ENCODE results near the gene ZFHX2. TPM values are rescaled to one million over a fixed set of nuclear protein-coding genes. Genes with fewer than 3 reads are reported as not detected.

The ZFHX2 gene
- total and polyA plus RNA-seq, 2 of the 4 experiments (the other 2 are of a cell fraction) = 0.18 to 0.53 TPM

GRCh38 chr14:23557946-23558345, 6.4 kb upstream of the ZFHX2 start:
- no peak for ATAC-seq (ENCODE audit: low read depth)
- peaks cover 7% of the 10 kb centered on the region for H3K4me1 ChIP-seq (ENCODE audit: control insufficient read depth, insufficient read depth, low read length)
- POLR2A ChIA-PET (ENCODE audit: unreplicated experiment) = no interaction called here
- no peak overlapping the region for H4K5ac ChIP-seq (ENCODE audit: low read depth, low read length)
- peaks cover 15 to 18% of the 10 kb centered on the region in 2 experiments for H3K79me1 ChIP-seq (ENCODE audit: low read depth in 1 of 2, low read length in 2 of 2)
- in situ Hi-C loops (cut with MboI; ENCODE audit: low sequenced_read_pairs) (loop anchor here (5.0 to 10.0 kb wide), 2 partner anchors 81 to 233 kb away; partner anchors contain the start of gene PABPN1), intact Hi-C loops (cut with micrococcal nuclease) (no loop called here), dilution Hi-C loops (cut with HindIII; ENCODE audit: low sequenced_read_pairs, unreplicated experiment) (no loop called here)
- TF ChIP-seq, protein P1, sequence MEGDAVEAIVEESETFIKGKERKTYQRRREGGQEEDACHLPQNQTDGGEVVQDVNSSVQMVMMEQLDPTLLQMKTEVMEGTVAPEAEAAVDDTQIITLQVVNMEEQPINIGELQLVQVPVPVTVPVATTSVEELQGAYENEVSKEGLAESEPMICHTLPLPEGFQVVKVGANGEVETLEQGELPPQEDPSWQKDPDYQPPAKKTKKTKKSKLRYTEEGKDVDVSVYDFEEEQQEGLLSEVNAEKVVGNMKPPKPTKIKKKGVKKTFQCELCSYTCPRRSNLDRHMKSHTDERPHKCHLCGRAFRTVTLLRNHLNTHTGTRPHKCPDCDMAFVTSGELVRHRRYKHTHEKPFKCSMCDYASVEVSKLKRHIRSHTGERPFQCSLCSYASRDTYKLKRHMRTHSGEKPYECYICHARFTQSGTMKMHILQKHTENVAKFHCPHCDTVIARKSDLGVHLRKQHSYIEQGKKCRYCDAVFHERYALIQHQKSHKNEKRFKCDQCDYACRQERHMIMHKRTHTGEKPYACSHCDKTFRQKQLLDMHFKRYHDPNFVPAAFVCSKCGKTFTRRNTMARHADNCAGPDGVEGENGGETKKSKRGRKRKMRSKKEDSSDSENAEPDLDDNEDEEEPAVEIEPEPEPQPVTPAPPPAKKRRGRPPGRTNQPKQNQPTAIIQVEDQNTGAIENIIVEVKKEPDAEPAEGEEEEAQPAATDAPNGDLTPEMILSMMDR (conservative IDR thresholded peaks at IDR 0.05; ENCODE audit: low read depth, low read length) = no peak
- no peak for TF ChIP-seq USF2 (IDR thresholded peaks at IDR 0.05; ENCODE audit: low read depth, low read length)
- TF ChIP-seq SMC3 (IDR thresholded peaks at IDR 0.05; ENCODE audit: low read depth, low read length) = no peak
- no peak for TF ChIP-seq FOS (IDR thresholded peaks at IDR 0.05; ENCODE audit: low read depth, low read length)
- TF ChIP-seq MAZ (IDR thresholded peaks at IDR 0.05; ENCODE audit: borderline replicate concordance, low read depth, low read length) = no peak
- no peak for TF ChIP-seq RCOR1 (IDR thresholded peaks at IDR 0.05; ENCODE audit: insufficient replicate concordance, low read length)
- TF ChIP-seq BHLHE40 (IDR thresholded peaks at IDR 0.05; ENCODE audit: low read depth, low read length) = no peak
- TF ChIP-seq MAFK (IDR thresholded peaks at IDR 0.05; ENCODE audit: low read depth, low read length) = no peak
- TF ChIP-seq, protein P2, sequence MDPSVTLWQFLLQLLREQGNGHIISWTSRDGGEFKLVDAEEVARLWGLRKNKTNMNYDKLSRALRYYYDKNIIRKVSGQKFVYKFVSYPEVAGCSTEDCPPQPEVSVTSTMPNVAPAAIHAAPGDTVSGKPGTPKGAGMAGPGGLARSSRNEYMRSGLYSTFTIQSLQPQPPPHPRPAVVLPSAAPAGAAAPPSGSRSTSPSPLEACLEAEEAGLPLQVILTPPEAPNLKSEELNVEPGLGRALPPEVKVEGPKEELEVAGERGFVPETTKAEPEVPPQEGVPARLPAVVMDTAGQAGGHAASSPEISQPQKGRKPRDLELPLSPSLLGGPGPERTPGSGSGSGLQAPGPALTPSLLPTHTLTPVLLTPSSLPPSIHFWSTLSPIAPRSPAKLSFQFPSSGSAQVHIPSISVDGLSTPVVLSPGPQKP (IDR thresholded peaks at IDR 0.05; ENCODE audit: borderline replicate concordance, low read depth, low read length) = no peak
- TF ChIP-seq NFE2L2 (IDR thresholded peaks at IDR 0.05; ENCODE audit: low read depth, low read length) = no peak
- no peak for TF ChIP-seq CEBPB (IDR thresholded peaks at IDR 0.05; ENCODE audit: low read depth, low read length)
- no peak overlapping the region for H3K23ac ChIP-seq (ENCODE audit: low read depth, low read length)
- no peak overlapping the region for H2AK9ac ChIP-seq (replicated peaks; ENCODE audit: low read depth, low read length, poor library complexity)
- no peaks in the 10 kb centered on the region for H4K20me1 ChIP-seq (ENCODE audit: insufficient read depth, low read length)
- H3K18ac ChIP-seq (ENCODE audit: low read depth, low read length) = no peak overlapping the region
- no peak overlapping the region for H2BK20ac ChIP-seq (ENCODE audit: low read depth, low read length)
- H2BK120ac ChIP-seq (ENCODE audit: low read depth, low read length) = no peak overlapping the region
- no peak overlapping the region for H3K27ac ChIP-seq (ENCODE audit: insufficient read depth, low read length)
- no peak overlapping the region for H4K91ac ChIP-seq (ENCODE audit: insufficient read depth, low read depth, low read length)
- no peak overlapping the region for H3K4me3 ChIP-seq (ENCODE audit: insufficient read depth, low read depth, low read length)
- no peak overlapping the region for H3K9ac ChIP-seq (ENCODE audit: low read depth, low read length)
- no peaks in the 10 kb centered on the region for H3K9me3 ChIP-seq (ENCODE audit: control insufficient read depth, insufficient read depth, low read length)
- no peak overlapping the region for H2BK5ac ChIP-seq (ENCODE audit: low read depth, low read length, poor library complexity, severe bottlenecking)
- H3K4me2 ChIP-seq (ENCODE audit: low read depth, low read length) = no peak overlapping the region
- no TSS peak for BruUV-seq (replicated peaks)
- no peak overlapping the region for H4K8ac ChIP-seq (ENCODE audit: low read depth in 2 of 2, low read length in 2 of 2)
- no peaks in the 10 kb centered on the region for H3K27me3 ChIP-seq (ENCODE audit: control insufficient read depth, insufficient read depth, low read length)
- H3K14ac ChIP-seq (replicated peaks; ENCODE audit: low read depth, low read length) = no peak overlapping the region
- H2AK5ac ChIP-seq (ENCODE audit: low read depth, low read length) = no peak overlapping the region
- H3K56ac ChIP-seq (ENCODE audit: extremely low read depth, insufficient read depth, low read length) = no peak overlapping the region
- H2BK15ac ChIP-seq (ENCODE audit: low read depth, low read length) = no peak overlapping the region
- peaks cover 7% of the 10 kb centered on the region for H3K36me3 ChIP-seq (ENCODE audit: control insufficient read depth, insufficient read depth, low read length)
- no peak overlapping the region for H2AFZ ChIP-seq (replicated peaks; ENCODE audit: low read length, poor library complexity)
- no peak for DNase-seq
- H3K9me1 ChIP-seq (ENCODE audit: insufficient read depth, low read length) = peaks cover 10% of the 10 kb centered on the region
- no CpG with 5 or more reads among the region's 1 CpG for WGBS, 2 experiments (ENCODE audit: extremely low coverage in 2 of 2, insufficient read length in 1 of 2)
- CTCF ChIA-PET = interaction anchor here (4.2 kb wide), 1 partner anchor 80 kb away, joined by 30 read pairs; no protein-coding TSS in a partner anchor
- no peak overlapping the region for H3K4ac ChIP-seq (ENCODE audit: low read depth, low read length)
